HepG2 (cell line): ENCODE results near the gene TMEM107. TPM values are rescaled to one million over a fixed set of nuclear protein-coding genes. Genes with fewer than 3 reads are reported as not detected.
A peak's percentile ranks its signal among the peaks of the same experiment; 100 is the strongest.

ENCODE experiments used
- BCL6 ChIP-seq: IDR thresholded peaks from 2 replicates; pipeline ENCODE4 v1.6.1; 2016; ENCODE audit warnings: missing genetic modification reagents, missing compliant biosample characterization
- DNMT1 ChIP-seq: sonication (generic); formaldehyde crosslinking; IDR thresholded peaks from 2 replicates; pipeline ENCODE4 v1.5.1; 2020; ENCODE audit warnings: mild to moderate bottlenecking, missing genetic modification reagents
- ELF3 ChIP-seq: IDR thresholded peaks from 2 replicates; pipeline ENCODE4 v1.6.1; 2016; ENCODE audit warnings: missing genetic modification reagents, missing compliant biosample characterization
- FOXO1 ChIP-seq: sonication (generic); formaldehyde crosslinking; IDR thresholded peaks from 2 replicates; pipeline ENCODE4 v1.4.0; 2020; ENCODE audit warnings: missing genetic modification reagents
- GABPA ChIP-seq, 2 experiments: IDR thresholded peaks; 2 replicates each; pipeline ENCODE4 v1.6.1; 2011 to 2016; ENCODE audit warnings: low read depth in 2 of 2, low read length in 1 of 2, missing biosample characterization in 1 of 2, missing genetic modification characterization in 1 of 2
- HMGXB4 ChIP-seq, 2 experiments: sonication (generic) in 1 of 2; formaldehyde crosslinking in 1 of 2; IDR thresholded peaks; 2 replicates each; pipeline versions ENCODE4 v1.4.0 to v1.6.1; 2018 to 2020; ENCODE audit warnings: missing genetic modification reagents in 2 of 2, borderline replicate concordance in 1 of 2, low read depth in 1 of 2, mild to moderate bottlenecking in 1 of 2, missing biosample characterization in 1 of 2
- HNF4G ChIP-seq, 2 experiments: sonication (generic) in 1 of 2; formaldehyde crosslinking in 1 of 2; IDR thresholded peaks; 2 replicates each; pipeline versions ENCODE4 v1.4.0 to v1.6.1; 2011 to 2020; ENCODE audit warnings: borderline replicate concordance in 2 of 2, low read depth in 2 of 2, mild to moderate bottlenecking in 2 of 2, low read length in 1 of 2, missing genetic modification reagents in 1 of 2, moderate library complexity in 1 of 2
- HOXA7 ChIP-seq: sonication (generic); formaldehyde crosslinking; IDR thresholded peaks from 2 replicates; pipeline ENCODE4 v1.8.1; 2022; ENCODE audit warnings: mild to moderate bottlenecking, missing genetic modification reagents, moderate library complexity
- MZF1 ChIP-seq: sonication (generic); formaldehyde crosslinking; IDR thresholded peaks from 2 replicates; pipeline ENCODE4 v1.8.1; 2023; ENCODE audit warnings: mild to moderate bottlenecking, missing genetic modification reagents, borderline replicate concordance
- NFIB ChIP-seq: sonication (generic); formaldehyde crosslinking; IDR thresholded peaks from 2 replicates; pipeline ENCODE4 v1.9.0; 2021; ENCODE audit warnings: missing genetic modification reagents, mild to moderate bottlenecking, borderline replicate concordance
- NR2F2 ChIP-seq: IDR thresholded peaks from 2 replicates; pipeline ENCODE4 v1.6.1; 2012; ENCODE audit warnings: low read depth, inconsistent platforms, borderline replicate concordance
- PHF21A ChIP-seq: sonication (generic); formaldehyde crosslinking; IDR thresholded peaks from 2 replicates; pipeline ENCODE4 v1.5.0; 2020; ENCODE audit warnings: mild to moderate bottlenecking, missing genetic modification reagents
- PITX1 ChIP-seq: sonication (generic); formaldehyde crosslinking; IDR thresholded peaks from 2 replicates; pipeline ENCODE4 v1.5.1; 2020; ENCODE audit warnings: mild to moderate bottlenecking, missing genetic modification reagents
- SRSF1 ChIP-seq: fragments of 200-400 bp; formaldehyde crosslinking; optimal IDR thresholded peaks from 2 replicates; pipeline ENCODE3; 2017; ENCODE audit warnings: mild to moderate bottlenecking, low read depth, low read length, moderate library complexity
- SRSF9 ChIP-seq: fragments of 200-400 bp; formaldehyde crosslinking; IDR thresholded peaks from 2 replicates; pipeline ENCODE4 v1.6.1; 2018; ENCODE audit warnings: borderline replicate concordance, mild to moderate bottlenecking, low read depth, low read length; ENCODE audit not compliant: insufficient read depth, poor library complexity, severe bottlenecking
- ZBTB20 ChIP-seq: sonication (generic); formaldehyde crosslinking; IDR thresholded peaks from 2 replicates; pipeline ENCODE4 v1.8.1; 2023; ENCODE audit warnings: missing genetic modification reagents, low read depth, mild to moderate bottlenecking, borderline replicate concordance
- ZNF605 ChIP-seq: sonication (generic); formaldehyde crosslinking; IDR thresholded peaks from 2 replicates; pipeline ENCODE4 v1.8.0; 2022; ENCODE audit warnings: mild to moderate bottlenecking, missing genetic modification reagents
- ZNF619 ChIP-seq: sonication (generic); formaldehyde crosslinking; IDR thresholded peaks from 2 replicates; pipeline ENCODE4 v1.4.0; 2020; ENCODE audit warnings: mild to moderate bottlenecking, missing genetic modification reagents
- ZNF7 ChIP-seq: IDR thresholded peaks from 2 replicates; pipeline ENCODE4 v1.6.1; 2016; ENCODE audit warnings: missing biosample characterization, missing genetic modification reagents
- ZSCAN30 ChIP-seq: sonication (generic); formaldehyde crosslinking; IDR thresholded peaks from 2 replicates; pipeline ENCODE4 v1.5.0; 2020; ENCODE audit warnings: mild to moderate bottlenecking, missing genetic modification reagents
- polyA plus RNA-seq, 8 experiments: library from polyadenylated mRNA; depleted of rRNA in 3 of 8; stranded (reverse) in 7 of 8; unstranded in 1 of 8; fragments of >200 nt; fragmentation: Illumina TruSeq in 4 of 8; extraction: Trizol in 4 of 8; gene quantifications; 2 replicates each; pipeline versions ENCODE4 v1.2.1 to v1.2.3, GENCODE V29; 2011 to 2016; ENCODE audit warnings: low read depth in 4 of 8, missing spikeins in 1 of 8, mixed read lengths in 1 of 8; ENCODE audit not compliant: insufficient read depth in 1 of 8
- total RNA-seq, 5 experiments: library from RNA; depleted of rRNA; stranded (reverse); fragments of >200 nt; fragmentation: Illumina TruSeq; extraction: Trizol; gene quantifications; 2 replicates each; pipeline ENCODE4 v1.2.3, GENCODE V29; 2016; ENCODE audit warnings: low read depth in 1 of 5
- TF ChIP-seq, protein P1 (sequence below): sonication (generic); formaldehyde crosslinking; IDR thresholded peaks from 2 replicates; pipeline ENCODE4 v1.4.0; 2020; ENCODE audit warnings: mild to moderate bottlenecking, missing genetic modification reagents
- TF ChIP-seq, protein P2 (sequence below): sonication (generic); formaldehyde crosslinking; IDR thresholded peaks from 2 replicates; pipeline ENCODE4 v1.4.0; 2020; ENCODE audit warnings: missing genetic modification reagents, borderline replicate concordance

The TMEM107 gene
- total and polyA plus RNA-seq, 2 of the 13 experiments (the other 11 are each of a cell fraction or from before 2014, with no cell fraction given), result 7.2 to 15.3 TPM

DNA sequence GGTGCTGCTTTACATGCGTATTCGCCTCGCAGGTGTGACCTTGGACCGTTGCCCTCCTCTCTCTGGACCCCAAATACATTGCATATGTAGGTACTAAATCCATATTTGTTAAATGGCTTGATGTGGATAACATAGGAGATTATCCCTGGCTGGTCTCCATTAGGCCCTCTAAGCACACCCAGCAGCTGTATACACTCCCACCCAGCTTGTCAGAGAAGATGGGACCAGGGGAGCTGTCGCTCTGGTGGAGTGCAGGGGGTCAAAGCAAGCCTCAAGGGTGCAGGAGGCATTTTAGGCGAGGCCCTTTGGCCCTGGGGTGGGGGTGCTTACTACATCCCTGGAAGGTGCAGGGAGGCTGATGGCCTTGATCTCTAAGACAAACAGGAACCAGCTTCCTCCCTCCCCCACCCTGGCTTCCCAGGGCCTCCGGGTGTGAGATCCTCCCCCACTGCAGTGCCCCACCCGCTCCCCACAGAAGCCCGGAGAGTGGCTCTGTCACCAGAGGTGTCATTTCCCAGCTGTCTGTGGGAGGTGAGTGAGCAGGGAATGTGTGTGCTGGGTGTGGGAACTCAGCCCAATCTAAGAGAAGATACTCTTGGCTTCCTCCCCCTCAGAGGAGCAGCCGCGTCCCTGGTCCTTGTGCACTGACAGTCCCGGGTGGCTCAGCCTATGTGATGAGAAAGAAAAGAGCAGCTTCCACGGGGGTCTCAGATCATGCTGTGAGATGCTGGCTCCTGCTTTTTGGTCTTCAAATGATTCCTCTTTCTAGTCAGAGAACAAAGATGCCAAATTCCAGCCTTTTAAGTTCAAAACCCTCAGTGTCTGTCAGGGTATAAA is 12.0 kb downstream of the TMEM107 start (continued):
- TF ChIP-seq, protein P1, sequence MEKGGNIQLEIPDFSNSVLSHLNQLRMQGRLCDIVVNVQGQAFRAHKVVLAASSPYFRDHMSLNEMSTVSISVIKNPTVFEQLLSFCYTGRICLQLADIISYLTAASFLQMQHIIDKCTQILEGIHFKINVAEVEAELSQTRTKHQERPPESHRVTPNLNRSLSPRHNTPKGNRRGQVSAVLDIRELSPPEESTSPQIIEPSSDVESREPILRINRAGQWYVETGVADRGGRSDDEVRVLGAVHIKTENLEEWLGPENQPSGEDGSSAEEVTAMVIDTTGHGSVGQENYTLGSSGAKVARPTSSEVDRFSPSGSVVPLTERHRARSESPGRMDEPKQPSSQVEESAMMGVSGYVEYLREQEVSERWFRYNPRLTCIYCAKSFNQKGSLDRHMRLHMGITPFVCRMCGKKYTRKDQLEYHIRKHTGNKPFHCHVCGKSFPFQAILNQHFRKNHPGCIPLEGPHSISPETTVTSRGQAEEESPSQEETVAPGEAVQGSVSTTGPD, result no peak
- no peak for TF ChIP-seq ZNF619 (CRISPR knock-in tag)
- no peak for TF ChIP-seq ZBTB20 (CRISPR knock-in tag)
- no peak for TF ChIP-seq MZF1 (CRISPR knock-in tag)
- TF ChIP-seq NFIB (CRISPR knock-in tag), result no peak
- no peak for TF ChIP-seq ZSCAN30 (CRISPR knock-in tag)
- TF ChIP-seq HNF4G (IDR thresholded peaks at IDR 0.05; ENCODE audit: borderline replicate concordance, low read depth, low read length), result no peak; the same call in 1 of the 2 replicates
- TF ChIP-seq HNF4G (CRISPR knock-in tag; IDR thresholded peaks at IDR 0.05; ENCODE audit: borderline replicate concordance, low read depth), result no peak
- peak; percentile 59; the same call in 1 of the 2 replicates for TF ChIP-seq FOXO1 (CRISPR knock-in tag)
- TF ChIP-seq ZNF605 (CRISPR knock-in tag), result no peak; the same call in 1 of the 2 replicates
- TF ChIP-seq ZNF7 (CRISPR knock-in tag), result no peak
- peak; percentile 67 for TF ChIP-seq PHF21A (CRISPR knock-in tag)
- TF ChIP-seq BCL6 (CRISPR knock-in tag), result peak; percentile 84
- 0 out of 2 replicates have a peak, but pooled peaks have one; percentile 35 for TF ChIP-seq NR2F2
- peak; percentile 17 to 45; a peak in 1 of 4 replicates for TF ChIP-seq HMGXB4 (CRISPR knock-in tag; IDR thresholded peaks at IDR 0.05; ENCODE audit: borderline replicate concordance in 1 of 2, low read depth in 1 of 2)
- TF ChIP-seq, protein P2, sequence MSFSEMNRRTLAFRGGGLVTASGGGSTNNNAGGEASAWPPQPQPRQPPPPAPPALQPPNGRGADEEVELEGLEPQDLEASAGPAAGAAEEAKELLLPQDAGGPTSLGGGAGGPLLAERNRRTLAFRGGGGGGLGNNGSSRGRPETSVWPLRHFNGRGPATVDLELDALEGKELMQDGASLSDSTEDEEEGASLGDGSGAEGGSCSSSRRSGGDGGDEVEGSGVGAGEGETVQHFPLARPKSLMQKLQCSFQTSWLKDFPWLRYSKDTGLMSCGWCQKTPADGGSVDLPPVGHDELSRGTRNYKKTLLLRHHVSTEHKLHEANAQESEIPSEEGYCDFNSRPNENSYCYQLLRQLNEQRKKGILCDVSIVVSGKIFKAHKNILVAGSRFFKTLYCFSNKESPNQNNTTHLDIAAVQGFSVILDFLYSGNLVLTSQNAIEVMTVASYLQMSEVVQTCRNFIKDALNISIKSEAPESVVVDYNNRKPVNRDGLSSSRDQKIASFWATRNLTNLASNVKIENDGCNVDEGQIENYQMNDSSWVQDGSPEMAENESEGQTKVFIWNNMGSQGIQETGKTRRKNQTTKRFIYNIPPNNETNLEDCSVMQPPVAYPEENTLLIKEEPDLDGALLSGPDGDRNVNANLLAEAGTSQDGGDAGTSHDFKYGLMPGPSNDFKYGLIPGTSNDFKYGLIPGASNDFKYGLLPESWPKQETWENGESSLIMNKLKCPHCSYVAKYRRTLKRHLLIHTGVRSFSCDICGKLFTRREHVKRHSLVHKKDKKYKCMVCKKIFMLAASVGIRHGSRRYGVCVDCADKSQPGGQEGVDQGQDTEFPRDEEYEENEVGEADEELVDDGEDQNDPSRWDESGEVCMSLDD (CRISPR knock-in tag), result no peak
- TF ChIP-seq ELF3 (CRISPR knock-in tag), result peak; percentile 51; the same call in 1 of the 2 replicates
- no peak for TF ChIP-seq SRSF1
- peak; percentile 50; the same call in 1 of the 2 replicates for TF ChIP-seq PITX1 (CRISPR knock-in tag)
- TF ChIP-seq GABPA (IDR thresholded peaks at IDR 0.05; ENCODE audit: low read depth, low read length), result no peak
- peak; percentile 47 for TF ChIP-seq GABPA (CRISPR knock-in tag; IDR thresholded peaks at IDR 0.05; ENCODE audit: low read depth)
- no peak for TF ChIP-seq SRSF9
- TF ChIP-seq DNMT1 (CRISPR knock-in tag), result no peak
- TF ChIP-seq HOXA7 (CRISPR knock-in tag), result no peak
